OCI-LY3 (cell line): Measurements from ENCODE around the gene NELL1.

Experiments used
- H2AFZ ChIP-seq: fragments of 200-600, 300-600 bp; shearing (Covaris generic); 2 replicates; pipeline ENCODE4 v1.6.0; 2014; ENCODE audit warnings: antibody characterized with exemption, low read depth, low read length
- H3K27ac ChIP-seq: fragments of 200-600, 300-600 bp; sonication (generic); 2 replicates; pipeline ENCODE4 v1.5.1; 2014; ENCODE audit warnings: mild to moderate bottlenecking, low read length, moderate library complexity, mixed read lengths
- H3K27me3 ChIP-seq: fragments of 200-600, 300-600 bp; sonication (generic); 2 replicates; pipeline ENCODE4 v1.6.1; 2014; ENCODE audit warnings: low read depth, low read length, mixed read lengths
- H3K36me3 ChIP-seq: fragments of 200-600, 300-600 bp; sonication (generic); replicated peaks from 2 replicates; pipeline ENCODE3; 2014; ENCODE audit warnings: low read depth, low read length, mixed read lengths
- H3K4me1 ChIP-seq: fragments of 300-600, 200-600 bp; sonication (generic); 2 replicates; pipeline ENCODE4 v1.6.1; 2014; ENCODE audit warnings: low read length, mixed read lengths
- H3K4me2 ChIP-seq: fragments of 200-600, 300-600 bp; sonication (generic); 2 replicates; pipeline ENCODE4 v1.6.1; 2014; ENCODE audit warnings: low read length, mixed read lengths
- H3K4me3 ChIP-seq: fragments of 300-600, 200-600 bp; sonication (generic); 2 replicates; pipeline ENCODE4 v1.5.1; 2014; ENCODE audit warnings: antibody characterized with exemption, mild to moderate bottlenecking, low read length, moderate library complexity
- H3K79me2 ChIP-seq: fragments of 300-600, 200-600 bp; shearing (Covaris generic); 2 replicates; pipeline ENCODE4 v1.6.1; 2014; ENCODE audit warnings: mild to moderate bottlenecking, low read length, mixed read lengths
- H3K9ac ChIP-seq: fragments of 300-600, 200-600 bp; shearing (Covaris generic); 2 replicates; pipeline ENCODE4 v1.6.0; 2014; ENCODE audit warnings: mild to moderate bottlenecking, low read length, moderate library complexity
- H3K9me3 ChIP-seq: fragments of 200-600, 300-600 bp; shearing (Covaris generic); 2 replicates; pipeline ENCODE4 v1.6.1; 2014; ENCODE audit warnings: low read length, mixed read lengths; ENCODE audit not compliant: insufficient read depth
- H4K20me1 ChIP-seq: fragments of 200-600, 300-600 bp; sonication (generic); 2 replicates; pipeline ENCODE4 v1.6.1; 2016; ENCODE audit warnings: low read length, mixed read lengths; ENCODE audit not compliant: insufficient read depth
- EZH2phosphoT487 ChIP-seq: fragments of 200-600 bp; shearing (Covaris generic); IDR thresholded peaks from 2 replicates; pipeline ENCODE4 v1.6.1; 2018; ENCODE audit warnings: antibody characterized with exemption, mixed run types, low read depth
- TF ChIP-seq, protein P1 (sequence below): fragments of 200-600, 300-600 bp; sonication (generic); IDR thresholded peaks from 2 replicates; pipeline ENCODE4 v1.5.1; 2014; ENCODE audit warnings: antibody characterized with exemption, low read length, low read depth

Gene NELL1

DNA sequence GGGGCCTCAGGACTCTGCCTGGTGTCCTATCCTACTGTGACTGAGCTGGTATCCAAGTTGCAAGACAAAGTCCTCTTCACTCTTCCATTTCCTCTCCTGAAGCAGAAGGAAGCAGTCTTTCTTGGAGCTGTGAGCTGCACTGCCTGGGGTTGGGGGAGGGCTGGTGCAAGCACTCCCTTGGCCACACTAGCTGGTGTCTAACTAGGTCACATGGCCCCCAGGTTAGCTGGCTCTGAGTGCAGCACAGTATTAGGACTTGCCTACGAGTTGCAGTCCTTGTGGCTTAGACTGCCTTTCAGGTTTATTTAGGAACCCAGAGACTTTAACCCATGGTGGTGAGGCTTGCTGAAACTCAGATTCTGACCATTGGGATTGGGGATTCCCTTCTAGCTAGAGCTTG is 138.9 kb downstream of the NELL1 start:
- Histone ChIP-seq H3K4me2 (no peak overlapping the region), H3K9me3 (no peaks in the 10 kb centered on the region), H3K36me3 (no peaks in the 10 kb centered on the region), H3K27ac (no peak overlapping the region), H3K4me3 (no peak overlapping the region), H3K4me1 (no peaks in the 10 kb centered on the region), H3K9ac (no peak overlapping the region), H3K27me3 (no peaks in the 10 kb centered on the region), H2AFZ (no peak overlapping the region), H3K79me2 (no peaks in the 10 kb centered on the region), H4K20me1 (no peaks in the 10 kb centered on the region)
- TF ChIP-seq, protein P1, sequence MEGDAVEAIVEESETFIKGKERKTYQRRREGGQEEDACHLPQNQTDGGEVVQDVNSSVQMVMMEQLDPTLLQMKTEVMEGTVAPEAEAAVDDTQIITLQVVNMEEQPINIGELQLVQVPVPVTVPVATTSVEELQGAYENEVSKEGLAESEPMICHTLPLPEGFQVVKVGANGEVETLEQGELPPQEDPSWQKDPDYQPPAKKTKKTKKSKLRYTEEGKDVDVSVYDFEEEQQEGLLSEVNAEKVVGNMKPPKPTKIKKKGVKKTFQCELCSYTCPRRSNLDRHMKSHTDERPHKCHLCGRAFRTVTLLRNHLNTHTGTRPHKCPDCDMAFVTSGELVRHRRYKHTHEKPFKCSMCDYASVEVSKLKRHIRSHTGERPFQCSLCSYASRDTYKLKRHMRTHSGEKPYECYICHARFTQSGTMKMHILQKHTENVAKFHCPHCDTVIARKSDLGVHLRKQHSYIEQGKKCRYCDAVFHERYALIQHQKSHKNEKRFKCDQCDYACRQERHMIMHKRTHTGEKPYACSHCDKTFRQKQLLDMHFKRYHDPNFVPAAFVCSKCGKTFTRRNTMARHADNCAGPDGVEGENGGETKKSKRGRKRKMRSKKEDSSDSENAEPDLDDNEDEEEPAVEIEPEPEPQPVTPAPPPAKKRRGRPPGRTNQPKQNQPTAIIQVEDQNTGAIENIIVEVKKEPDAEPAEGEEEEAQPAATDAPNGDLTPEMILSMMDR = no peak
- no peak for TF ChIP-seq EZH2phosphoT487

DNA sequence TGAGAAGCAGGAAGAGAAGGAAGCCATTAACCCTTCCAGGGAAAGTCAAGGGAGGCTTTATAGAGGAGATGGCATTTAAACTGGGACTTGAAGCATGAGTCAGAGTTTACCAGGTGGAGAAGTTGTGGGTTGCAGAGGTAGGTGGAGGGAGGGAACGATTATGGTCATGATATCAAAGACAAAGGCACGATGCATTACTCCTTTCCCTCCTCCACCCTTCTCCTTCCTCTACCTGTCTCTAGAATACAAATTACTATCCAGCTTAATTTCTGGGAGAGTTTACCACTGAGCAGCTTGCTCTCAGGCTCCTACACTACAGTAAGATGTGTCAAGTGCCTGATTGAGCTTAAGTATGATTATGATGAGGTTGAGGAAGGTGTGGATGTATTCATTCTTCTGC is 151.7 kb downstream of the NELL1 start:
- Histone ChIP-seq H4K20me1 (no peaks in the 10 kb centered on the region), H3K27me3 (no peaks in the 10 kb centered on the region), H3K4me3 (no peak overlapping the region), H3K9me3 (no peaks in the 10 kb centered on the region), H3K79me2 (no peaks in the 10 kb centered on the region), H3K4me1 (peaks cover 9% of the 10 kb centered on the region), H3K4me2 (no peak overlapping the region), H3K27ac (no peak overlapping the region), H3K36me3 (no peaks in the 10 kb centered on the region), H2AFZ (no peak overlapping the region), H3K9ac (no peak overlapping the region)
- TF ChIP-seq EZH2phosphoT487 = no peak
- TF ChIP-seq, protein P1 = no peak

DNA sequence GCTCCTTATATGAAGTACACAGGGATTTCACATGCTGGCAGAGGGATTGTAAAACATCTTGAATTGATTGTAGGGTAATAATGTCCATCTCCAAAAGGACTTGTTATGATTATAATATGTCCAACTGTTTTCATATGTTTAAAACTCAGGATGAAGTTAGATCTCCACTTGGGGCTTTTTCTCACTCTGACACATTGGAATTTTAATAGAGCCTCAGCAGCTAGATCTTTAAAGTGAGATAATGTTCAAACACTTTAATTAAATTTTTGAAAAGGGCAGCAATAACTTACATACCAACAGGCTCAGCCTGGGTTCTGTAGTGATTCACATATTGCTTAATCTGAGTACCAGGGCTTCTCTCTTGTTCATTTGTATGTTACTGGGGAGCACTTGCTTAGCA is 152.1 kb downstream of the NELL1 start:
- Histone ChIP-seq H3K4me2 (no peak overlapping the region), H3K36me3 (no peaks in the 10 kb centered on the region), H3K79me2 (no peaks in the 10 kb centered on the region), H3K27me3 (no peaks in the 10 kb centered on the region), H2AFZ (no peak overlapping the region), H3K4me3 (no peak overlapping the region), H4K20me1 (no peaks in the 10 kb centered on the region), H3K27ac (no peak overlapping the region), H3K9me3 (no peaks in the 10 kb centered on the region), H3K9ac (no peak overlapping the region), H3K4me1 (peaks cover 9% of the 10 kb centered on the region)
- TF ChIP-seq, protein P1 = no peak
- no peak for TF ChIP-seq EZH2phosphoT487

DNA sequence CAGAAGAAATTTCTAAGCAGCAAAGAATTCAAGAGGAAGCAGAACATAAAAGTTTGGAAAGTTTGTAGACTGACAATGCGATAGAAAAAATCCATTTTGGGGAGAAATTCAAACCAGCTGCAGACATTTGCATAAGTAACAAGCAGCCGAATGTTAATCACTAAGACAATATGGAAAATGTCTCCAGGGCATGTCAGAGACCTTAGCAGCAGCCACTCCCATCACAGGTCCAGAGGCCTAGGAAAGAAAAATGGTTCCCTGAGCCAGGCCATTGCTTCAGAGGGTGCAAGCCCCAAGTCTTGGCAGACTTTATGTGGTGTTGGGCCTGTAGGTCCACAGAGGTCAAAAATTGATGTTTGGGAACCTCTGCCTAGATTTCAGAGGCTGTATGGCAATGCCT is 155.4 kb downstream of the NELL1 start:
- Histone ChIP-seq H3K27me3 (no peaks in the 10 kb centered on the region), H2AFZ (no peak overlapping the region), H3K4me2 (no peak overlapping the region), H3K36me3 (no peaks in the 10 kb centered on the region), H3K27ac (no peak overlapping the region), H3K79me2 (no peaks in the 10 kb centered on the region), H3K4me3 (no peak overlapping the region), H3K4me1 (peaks cover 9% of the 10 kb centered on the region), H3K9ac (no peak overlapping the region), H4K20me1 (no peaks in the 10 kb centered on the region), H3K9me3 (no peaks in the 10 kb centered on the region)
- no peak for TF ChIP-seq EZH2phosphoT487
- TF ChIP-seq, protein P1 = no peak
